HL-60 (cell line): ENCODE data around the gene DHRSX.
"Not testable (repeated sequence)": the region's sequence is repeated elsewhere in the genome, so short reads cannot be mapped to it uniquely, and the experiment has no call there.

Experiments
- DNase-seq, 2 experiments: peaks; one replicate each; pipeline ENCODE4 v3.0.0-alpha.2; 2010 to 2020; ENCODE audit warnings: low read depth in 1 of 2, low spot score in 1 of 2
- H3K27ac ChIP-seq: fragments of 250-450 bp; sonication (Bioruptor Pico); replicated peaks from 2 replicates; pipeline ENCODE4 v1.5.1; 2020; ENCODE audit warnings: mild to moderate bottlenecking, moderate library complexity
- H3K27me3 ChIP-seq: fragments of 250-450 bp; sonication (Bioruptor Pico); 2 replicates; pipeline ENCODE4 v1.5.1; 2021; ENCODE audit warnings: mild to moderate bottlenecking, moderate library complexity; ENCODE audit not compliant: insufficient read depth, poor library complexity, severe bottlenecking
- H3K4me3 ChIP-seq: replicated peaks from 2 replicates; pipeline ENCODE4 v1.5.1; 2011; ENCODE audit warnings: mild to moderate bottlenecking, control low read depth, low read length; ENCODE audit not compliant: insufficient read depth
- CTCF ChIP-seq: IDR thresholded peaks from one replicate; pipeline ENCODE4 v1.5.1; 2011; ENCODE audit warnings: low read length, control low read depth, inconsistent platforms; ENCODE audit not compliant: insufficient read depth
- GABPA ChIP-seq: IDR thresholded peaks from 2 replicates; pipeline ENCODE4 v1.6.1; 2012; ENCODE audit warnings: low read depth
- POLR2AphosphoS5 ChIP-seq: IDR thresholded peaks from 2 replicates; pipeline ENCODE4 v1.6.1; 2012; ENCODE audit warnings: low read depth
- REST ChIP-seq: IDR thresholded peaks from 2 replicates; pipeline ENCODE4 v1.6.1; 2012; ENCODE audit warnings: low read depth; ENCODE audit not compliant: insufficient replicate concordance
- SPI1 ChIP-seq: IDR thresholded peaks from 2 replicates; pipeline ENCODE4 v1.6.1; 2012; ENCODE audit warnings: low read depth, mild to moderate bottlenecking, borderline replicate concordance

The DHRSX gene

GRCh38 chrX:2461711-2462016 is 39.1 kb downstream of the DHRSX start:
- H3K27ac ChIP-seq: no peak overlapping the region
- no peaks in the 10 kb centered on the region for H3K27me3 ChIP-seq
- DNase-seq: no peak
- H3K4me3 ChIP-seq: no peak overlapping the region
- no peak for TF ChIP-seq REST
- TF ChIP-seq CTCF: no peak
- TF ChIP-seq POLR2AphosphoS5: no peak
- TF ChIP-seq SPI1: no peak

- not testable (repeated sequence) for DNase-seq, H3K27me3 ChIP-seq, H3K4me3 ChIP-seq, H3K27ac ChIP-seq
Measured at GRCh38 chrX:2460821-2461710, 39.7 kb downstream of the DHRSX start.

GRCh38 chrX:2460048-2460447 is 40.7 kb downstream of the DHRSX start:
- not testable (repeated sequence) for H3K27me3 ChIP-seq, H3K4me3 ChIP-seq, H3K27ac ChIP-seq, DNase-seq

GRCh38 chrX:2458309-2458708 is 42.5 kb downstream of the DHRSX start:
- DNase-seq: no peak
- TF ChIP-seq REST (no peak), POLR2AphosphoS5 (no peak), CTCF (no peak), GABPA (no peak), SPI1 (no peak)
- no peak overlapping the region for H3K27ac ChIP-seq
- H3K4me3 ChIP-seq: no peak overlapping the region
- no peaks in the 10 kb centered on the region for H3K27me3 ChIP-seq
